Stimulated activated CD4-positive, alpha-beta T cell treated with anti-CD3 and anti-CD28 coated beads, Interleukin-2, amount 100 ng/mL, for 48 hours (primary cell): Measurements from ENCODE around the gene RPN1.

Source experiments
- DNase-seq, 2 donors: peaks; one replicate each; pipeline ENCODE4 v3.0.0-alpha.2; 2020

The RPN1 gene

DNA sequence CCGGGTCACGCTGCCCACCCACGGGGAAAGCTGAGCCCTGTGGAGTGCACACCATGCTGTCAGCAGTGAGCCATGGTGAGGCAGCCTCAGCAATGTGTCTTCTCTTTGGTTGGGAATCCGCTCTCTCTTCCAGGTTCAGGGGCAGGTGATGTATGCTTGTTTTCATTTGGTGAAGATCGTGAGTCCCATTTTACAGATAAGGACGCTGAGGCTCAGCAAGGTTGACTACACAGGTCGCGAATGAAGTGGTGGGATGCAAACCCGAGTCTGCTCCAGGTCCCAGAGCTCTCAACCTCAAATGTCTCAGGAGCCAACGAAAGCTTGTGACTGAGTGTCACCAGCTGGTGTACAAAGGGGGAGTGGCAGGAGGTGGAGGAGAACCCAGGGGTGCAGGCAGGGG lies 74.3 kb downstream of the RPN1 start:
- no peak for DNase-seq

DNA sequence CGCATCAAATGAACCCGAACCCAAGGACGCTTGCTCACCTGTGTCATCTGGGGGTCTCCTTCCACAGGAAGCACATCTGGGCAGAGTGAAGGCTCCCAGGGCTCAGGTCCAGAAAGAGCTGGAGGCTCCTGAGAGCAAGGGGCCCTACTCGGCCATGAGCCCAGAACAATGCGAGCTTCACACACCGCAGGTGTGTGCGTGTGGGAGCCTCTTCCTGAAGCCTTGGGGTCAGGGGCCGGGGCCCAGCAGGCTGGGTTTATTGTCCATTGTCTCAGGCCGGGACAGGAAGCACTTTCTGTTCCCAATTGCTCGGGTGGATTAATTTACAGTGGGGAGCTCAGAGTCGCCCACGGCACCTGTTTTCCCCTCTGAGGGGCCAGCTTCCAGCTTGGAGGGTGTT lies 74.8 kb downstream of the RPN1 start:
- no peak for DNase-seq

DNA sequence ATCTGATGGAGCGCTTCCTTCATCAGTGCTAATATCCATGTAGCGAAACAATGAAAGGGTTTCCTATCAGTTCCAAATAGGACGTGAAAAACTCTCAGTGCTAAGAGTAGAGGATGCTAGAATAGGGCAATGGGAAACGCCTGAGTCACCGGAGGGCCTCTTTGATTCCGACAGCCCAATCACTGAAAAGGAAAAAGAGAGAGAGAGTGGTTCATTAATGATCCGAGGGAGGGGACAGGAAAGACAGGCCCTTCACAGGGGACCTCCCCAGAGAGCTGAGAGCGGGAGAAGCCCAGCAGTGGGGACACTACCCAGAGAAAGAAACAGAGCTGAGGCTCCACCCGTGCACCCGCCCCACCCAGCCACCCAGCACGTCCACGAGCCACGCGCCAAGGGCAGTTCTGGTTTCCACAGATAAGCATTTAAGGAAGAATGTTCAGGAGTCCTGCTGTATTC lies 76.9 kb downstream of the RPN1 start:
- no peak for DNase-seq

DNA sequence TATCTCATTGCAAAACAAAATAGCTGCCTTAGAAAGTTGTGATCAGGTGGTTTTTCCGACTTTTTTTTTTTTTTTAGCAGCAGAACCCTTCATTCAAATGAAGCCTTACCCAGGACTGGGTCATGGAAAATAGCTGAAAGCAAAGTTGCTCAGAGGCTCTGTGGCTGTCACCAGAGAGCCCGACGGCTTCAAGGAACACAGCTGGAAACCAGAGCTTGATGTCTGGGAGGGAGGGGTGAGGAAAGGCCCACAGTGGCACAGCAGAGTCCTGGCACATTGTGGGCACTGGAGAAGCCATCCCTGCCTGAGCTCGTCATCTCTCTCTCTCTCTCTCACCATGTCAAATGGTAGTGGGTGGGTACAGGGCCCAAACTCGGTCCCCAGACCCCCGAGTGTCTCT lies 77.5 kb downstream of the RPN1 start:
- DNase-seq: no peak

GRCh38 chr3:128572644-128573105 lies 77.9 kb downstream of the RPN1 start:
- peak; percentile 18 to 47 for DNase-seq

GRCh38 chr3:128572013-128572412 lies 78.6 kb downstream of the RPN1 start:
- DNase-seq: no peak
